Central memory CD4-positive, alpha-beta T cell (primary cell): ENCODE results near the gene STPG4.

ENCODE experiments used
- DNase-seq: peaks from one replicate; pipeline ENCODE4 v3.0.0; 2022

Gene STPG4

GRCh38 chr2:47086054-47086471 is 69.0 kb downstream of the STPG4 start:
- DNase-seq: no peak

DNA sequence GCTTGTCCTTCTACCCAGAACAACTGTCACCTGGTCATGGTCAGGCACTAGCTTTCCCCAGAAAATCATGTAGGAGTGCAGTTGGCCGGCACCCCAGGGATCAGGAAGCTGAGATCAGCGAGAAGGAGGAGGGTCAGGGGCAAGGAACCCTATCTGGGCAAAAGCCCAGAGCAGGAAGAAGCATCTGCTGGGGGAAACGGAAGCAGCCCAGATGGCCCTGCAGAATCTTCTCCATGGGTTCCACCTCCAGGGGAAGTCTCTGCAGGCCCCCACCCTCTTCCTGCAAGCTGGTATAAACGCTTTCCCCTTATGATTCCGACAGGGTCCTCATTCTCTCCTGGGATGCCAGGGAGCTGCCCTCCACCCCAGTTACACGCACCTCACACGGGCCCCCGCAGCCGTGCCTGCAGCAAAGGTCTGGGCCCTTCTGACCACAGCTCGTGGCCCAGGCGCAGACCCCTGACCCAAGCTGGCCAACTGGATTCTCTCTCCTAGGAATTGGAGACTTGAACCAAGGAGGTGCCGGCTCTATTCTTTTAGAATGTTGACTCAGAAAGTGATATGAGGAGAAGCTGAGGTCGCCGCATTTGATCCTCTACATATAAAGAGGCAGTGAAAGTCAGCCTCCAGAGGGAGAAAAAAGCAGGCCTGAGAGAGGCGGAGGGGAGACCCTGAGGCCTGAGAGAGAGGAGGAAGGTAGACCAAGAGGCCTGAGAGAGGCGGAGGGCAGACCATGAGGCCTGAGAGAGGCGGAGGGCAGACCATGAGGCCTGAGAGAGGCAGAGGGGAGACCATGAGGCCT is 71.0 kb downstream of the STPG4 start:
- DNase-seq: no peak

DNA sequence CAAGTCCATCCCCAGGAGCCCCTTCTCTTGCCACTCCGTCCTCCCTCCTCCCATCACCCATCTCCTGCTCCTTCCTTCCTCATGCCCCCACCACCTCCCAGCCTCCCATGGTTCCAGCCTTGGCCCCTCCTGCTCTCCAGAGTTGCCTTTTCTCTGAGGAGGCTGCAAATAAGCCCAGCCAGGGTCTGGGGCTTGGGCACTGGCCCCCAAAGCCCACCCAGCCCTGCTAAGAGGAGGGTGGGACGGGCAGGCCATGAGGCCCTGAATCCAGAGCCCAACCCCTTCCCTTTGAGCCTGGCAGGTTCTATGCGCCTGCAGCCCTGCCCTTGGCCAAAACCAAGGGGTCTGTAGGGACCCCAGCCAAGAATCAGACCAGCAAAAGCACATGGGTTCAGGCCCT is 71.6 kb downstream of the STPG4 start:
- DNase-seq: no peak

DNA sequence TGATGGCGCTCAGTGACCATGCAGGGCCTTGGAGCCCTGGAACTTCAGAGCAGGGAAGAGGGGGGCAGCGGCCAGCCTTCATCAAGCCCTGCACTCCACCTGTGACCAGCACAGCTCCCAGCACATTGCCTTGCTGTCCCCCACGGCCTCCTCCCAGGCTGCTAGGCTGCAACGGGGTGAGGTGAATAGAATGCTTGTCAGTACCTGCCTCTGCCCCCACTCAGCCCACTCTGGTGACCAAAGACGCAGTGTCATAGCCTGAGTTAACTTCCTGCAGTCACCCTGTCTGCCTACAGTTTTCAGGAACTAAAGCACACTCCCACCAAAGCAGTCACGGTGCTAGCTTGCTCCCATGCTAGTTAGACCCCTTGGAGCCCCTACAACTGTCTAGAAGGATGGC is 72.1 kb downstream of the STPG4 start:
- DNase-seq: no peak

DNA sequence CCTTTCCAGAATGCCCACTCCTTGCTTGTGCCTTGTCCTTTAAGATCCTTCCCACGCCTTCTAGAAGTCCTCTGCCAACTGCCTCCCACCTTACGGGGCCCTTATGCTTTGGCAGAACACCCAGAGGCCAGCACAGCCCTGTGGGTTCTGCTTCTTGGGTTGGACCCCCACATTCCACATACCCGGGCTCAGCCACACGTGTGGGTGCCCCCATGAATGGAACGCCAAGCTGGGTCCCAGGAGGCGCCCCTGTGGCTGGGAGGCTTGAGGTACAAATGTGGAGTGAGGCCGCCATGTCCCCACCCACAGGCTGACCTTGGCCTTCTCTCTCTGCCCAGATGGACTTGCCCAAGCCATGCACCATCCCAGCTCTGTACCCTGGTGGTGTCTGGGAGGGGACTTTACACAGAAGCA is 74.2 kb downstream of the STPG4 start:
- DNase-seq: no peak

- no peak for DNase-seq
Observed at GRCh38 chr2:47079515-47080412, 75.3 kb downstream of the STPG4 start.

DNA sequence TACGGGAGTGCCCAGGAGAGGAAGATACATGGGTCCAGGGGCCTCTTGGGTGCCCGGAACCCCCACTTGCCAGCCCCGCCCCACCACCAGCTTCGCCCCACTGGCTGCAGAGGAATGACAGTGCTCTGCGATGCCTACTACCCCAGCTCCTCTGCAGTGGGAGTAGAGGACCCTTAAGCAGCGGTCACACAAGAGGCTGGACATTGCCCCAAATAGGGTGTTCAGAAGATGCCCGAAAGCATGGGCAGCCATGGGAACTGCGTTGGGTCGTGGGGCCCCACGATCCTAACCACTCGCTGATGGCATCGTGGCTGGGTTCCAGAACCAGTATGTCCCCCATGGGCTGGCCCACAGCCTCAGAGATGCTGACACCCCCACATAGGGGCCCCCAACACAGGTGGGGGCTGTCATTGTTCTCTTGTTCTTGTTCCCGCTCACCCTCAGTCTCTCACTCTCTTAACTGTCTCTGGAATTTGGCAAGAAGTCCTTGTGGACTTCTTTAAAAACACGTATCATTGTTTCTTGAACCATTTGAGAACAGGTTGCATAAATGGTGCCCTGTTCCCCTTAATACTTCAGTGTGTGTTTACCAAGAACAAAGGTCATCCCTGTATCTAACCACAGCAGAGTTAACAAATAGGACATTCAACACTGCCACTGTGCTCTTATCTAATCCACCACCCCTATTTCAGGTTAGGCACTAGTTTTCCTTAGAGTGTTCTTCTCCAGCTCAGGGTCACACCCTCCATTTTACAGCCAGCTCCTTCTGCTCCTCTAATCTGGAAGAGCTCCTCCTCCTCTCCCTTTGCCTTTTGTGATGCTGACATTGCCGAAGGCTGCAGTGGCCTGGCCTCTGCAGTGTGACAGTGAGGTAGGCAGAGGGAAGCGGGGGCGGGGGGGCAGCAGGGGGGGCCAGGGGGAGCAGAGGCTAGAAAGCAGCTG is 76.3 kb downstream of the STPG4 start:
- no peak for DNase-seq

DNA sequence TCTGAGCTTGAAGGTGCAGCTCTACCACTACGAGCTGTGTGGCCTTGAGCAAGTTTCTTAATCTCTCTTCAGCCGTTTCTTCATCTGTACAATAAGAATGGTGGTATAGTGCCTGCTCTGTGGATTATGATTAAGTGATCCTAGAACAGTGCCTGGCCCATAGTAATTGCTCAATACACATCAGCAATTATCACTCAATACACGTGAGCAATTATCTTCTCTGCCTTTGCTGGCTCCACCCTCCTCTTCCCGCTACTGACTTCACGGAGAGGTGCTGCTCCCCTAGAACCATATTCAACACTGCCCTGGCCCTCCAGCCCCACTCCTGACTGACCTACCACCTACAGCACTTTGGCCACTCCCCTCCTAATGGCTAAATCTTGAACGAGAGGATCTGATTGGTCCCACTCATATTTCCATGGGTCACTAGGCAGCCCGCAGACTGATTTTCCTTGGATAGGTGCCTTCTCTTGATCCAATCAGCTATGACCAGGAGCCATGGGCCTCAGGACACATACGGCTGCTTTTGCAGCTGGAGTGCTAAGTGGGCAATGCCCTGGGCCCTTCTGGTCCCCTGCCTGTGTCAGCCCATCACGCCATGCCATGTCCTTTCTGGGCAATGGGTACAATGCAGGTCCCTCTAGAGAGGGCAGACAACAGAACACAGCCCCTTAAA is 77.5 kb downstream of the STPG4 start:
- DNase-seq: no peak

- DNase-seq: no peak
Observed at GRCh38 chr2:47076586-47077441, 78.3 kb downstream of the STPG4 start.

GRCh38 chr2:47076126-47076506 is 79.0 kb downstream of the STPG4 start:
- no peak for DNase-seq

DNA sequence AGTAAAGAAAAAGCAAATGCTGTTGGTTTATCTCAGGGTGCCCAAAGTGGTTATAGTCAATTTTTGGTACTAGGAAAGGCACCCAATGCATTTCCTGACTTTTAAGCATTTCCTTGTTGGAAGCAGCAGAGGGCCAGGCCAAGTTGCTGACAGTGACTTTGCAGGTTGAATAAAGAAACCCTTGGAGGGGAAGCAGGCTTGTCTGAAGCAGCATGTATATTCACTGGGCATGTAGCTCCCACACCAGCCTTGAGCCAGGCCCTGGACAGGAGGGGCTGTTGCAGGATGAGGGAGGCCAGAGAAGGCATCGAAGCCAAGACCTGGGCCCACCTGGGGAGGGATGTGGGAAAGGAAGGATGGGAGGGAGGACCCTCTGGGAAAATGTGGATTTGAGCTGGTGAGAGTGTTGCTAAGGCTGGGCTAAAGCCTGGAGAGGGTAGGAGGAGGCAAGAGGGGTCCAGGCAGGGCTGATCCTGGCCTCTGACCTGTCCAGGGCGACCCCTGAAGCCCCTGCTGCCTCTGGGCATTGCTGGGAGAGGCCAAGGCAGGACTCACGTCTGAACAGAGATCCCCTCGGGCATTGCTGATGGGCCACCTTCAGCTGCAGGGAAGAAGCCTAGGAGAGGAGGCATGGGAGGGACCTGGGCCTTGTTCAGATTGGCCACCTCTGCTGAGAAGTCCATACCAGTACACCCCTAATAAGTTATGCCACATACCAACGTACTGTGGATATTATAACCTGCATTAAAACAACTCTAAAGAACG is 79.6 kb downstream of the STPG4 start:
- DNase-seq: no peak

DNA sequence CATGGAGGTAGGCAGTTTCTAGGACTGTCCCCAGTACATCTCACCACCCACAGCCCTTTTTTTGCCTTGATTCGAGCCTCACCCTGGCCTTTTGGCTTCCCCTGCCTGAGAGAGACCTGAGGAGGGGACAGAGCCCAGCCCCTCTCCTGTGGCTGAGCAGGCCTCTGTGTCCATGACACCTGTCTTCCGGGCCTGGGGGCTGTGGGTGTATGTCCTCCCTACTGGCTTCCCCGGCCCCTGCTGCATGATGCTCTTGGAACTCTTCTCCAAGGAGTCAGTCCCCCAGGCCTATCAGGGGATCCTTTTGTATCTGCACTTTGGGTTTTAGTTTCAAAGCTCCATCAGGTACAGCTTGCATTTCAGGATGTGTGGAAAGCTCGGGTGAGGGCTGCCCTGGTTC is 80.4 kb downstream of the STPG4 start:
- no peak for DNase-seq

- no peak for DNase-seq
Observed at GRCh38 chr2:47073641-47074040, 81.5 kb downstream of the STPG4 start.

DNA sequence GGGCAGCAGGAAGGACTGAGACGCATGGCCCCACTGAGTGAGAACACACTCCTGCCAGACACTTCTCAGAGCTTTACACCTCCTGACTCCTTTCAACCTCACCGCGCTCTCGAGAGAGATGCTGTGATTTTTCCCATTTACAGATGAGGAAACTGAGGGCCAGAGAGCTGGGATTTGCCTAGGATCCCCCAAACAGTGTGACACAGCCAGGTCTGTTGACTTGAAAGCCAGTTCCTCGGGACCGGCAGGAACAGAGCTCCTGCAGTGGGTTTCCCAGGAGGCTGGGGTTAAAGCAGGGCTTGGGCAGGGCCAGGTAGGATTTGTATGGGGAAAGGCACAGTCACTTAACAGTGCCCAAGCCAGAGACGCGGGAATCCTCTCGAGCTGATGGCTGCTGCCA is 81.9 kb downstream of the STPG4 start:
- no peak for DNase-seq

- no peak for DNase-seq
Observed at GRCh38 chr2:47072728-47073191, 82.3 kb downstream of the STPG4 start.

- DNase-seq: no peak
Observed at GRCh38 chr2:47072018-47072691, 83.0 kb downstream of the STPG4 start.

- DNase-seq: peak; percentile 12
Observed at GRCh38 chr2:47070920-47071824, 83.9 kb downstream of the STPG4 start.

DNA sequence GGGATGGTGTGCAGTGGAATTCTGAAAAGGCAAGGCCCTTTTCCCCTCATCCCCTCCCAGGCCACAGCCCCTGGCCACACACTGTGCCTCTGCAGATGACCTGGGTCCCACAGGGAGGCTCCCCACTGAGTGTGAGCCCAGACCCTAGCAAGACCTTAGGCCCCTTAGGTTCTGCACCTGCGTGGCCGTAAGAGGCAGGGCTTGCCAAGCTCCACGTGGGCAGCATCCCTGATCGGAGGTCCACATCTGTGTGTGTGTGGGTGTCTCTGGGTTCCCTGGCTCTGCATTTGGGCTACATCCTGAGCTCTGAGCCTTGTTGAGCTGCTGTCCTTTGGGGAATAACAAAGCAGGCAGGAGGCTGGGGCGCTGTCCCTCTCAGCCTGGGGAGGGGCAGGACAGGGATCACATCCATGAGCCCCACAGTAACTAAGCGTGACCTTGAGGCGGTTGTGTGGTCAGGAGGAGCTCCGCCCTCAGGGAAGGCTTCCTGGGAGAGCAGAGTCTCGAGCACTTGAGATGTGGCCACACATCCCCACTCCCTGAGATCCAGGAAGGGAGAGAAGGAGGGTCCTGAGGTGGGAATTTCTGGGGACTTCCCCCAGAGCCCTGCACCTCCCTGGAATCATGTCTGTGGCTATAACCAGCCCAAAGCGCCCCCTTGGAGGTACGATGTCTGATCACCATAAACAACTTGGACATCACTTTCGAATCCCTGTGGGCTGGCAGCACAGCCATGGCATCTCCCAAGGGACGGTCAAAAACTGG is 84.8 kb downstream of the STPG4 start:
- no peak for DNase-seq
